Measurements from ENCODE around the gene OTUB1.

Gene OTUB1

DNA sequence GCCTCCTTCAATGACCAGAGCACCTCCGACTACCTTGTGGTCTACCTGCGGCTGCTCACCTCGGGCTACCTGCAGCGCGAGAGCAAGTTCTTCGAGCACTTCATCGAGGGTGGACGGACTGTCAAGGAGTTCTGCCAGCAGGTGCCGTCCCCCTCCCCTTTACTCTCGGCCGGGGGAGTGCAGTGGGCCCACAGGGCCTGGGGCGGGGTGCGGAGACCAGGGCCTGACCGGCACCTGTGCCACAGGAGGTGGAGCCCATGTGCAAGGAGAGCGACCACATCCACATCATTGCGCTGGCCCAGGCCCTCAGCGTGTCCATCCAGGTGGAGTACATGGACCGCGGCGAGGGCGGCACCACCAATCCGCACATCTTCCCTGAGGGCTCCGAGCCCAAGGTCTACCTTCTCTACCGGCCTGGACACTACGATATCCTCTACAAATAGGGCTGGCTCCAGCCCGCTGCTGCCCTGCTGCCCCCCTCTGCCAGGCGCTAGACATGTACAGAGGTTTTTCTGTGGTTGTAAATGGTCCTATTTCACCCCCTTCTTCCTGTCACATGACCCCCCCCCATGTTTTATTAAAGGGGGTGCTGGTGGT lies 11.0 kb downstream of the OTUB1 start:
- DNase-seq (ENCODE audit: extremely low read depth, low read depth): no peak
- TF ChIP-seq, protein P1, sequence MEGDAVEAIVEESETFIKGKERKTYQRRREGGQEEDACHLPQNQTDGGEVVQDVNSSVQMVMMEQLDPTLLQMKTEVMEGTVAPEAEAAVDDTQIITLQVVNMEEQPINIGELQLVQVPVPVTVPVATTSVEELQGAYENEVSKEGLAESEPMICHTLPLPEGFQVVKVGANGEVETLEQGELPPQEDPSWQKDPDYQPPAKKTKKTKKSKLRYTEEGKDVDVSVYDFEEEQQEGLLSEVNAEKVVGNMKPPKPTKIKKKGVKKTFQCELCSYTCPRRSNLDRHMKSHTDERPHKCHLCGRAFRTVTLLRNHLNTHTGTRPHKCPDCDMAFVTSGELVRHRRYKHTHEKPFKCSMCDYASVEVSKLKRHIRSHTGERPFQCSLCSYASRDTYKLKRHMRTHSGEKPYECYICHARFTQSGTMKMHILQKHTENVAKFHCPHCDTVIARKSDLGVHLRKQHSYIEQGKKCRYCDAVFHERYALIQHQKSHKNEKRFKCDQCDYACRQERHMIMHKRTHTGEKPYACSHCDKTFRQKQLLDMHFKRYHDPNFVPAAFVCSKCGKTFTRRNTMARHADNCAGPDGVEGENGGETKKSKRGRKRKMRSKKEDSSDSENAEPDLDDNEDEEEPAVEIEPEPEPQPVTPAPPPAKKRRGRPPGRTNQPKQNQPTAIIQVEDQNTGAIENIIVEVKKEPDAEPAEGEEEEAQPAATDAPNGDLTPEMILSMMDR (IDR thresholded peaks at IDR 0.05; ENCODE audit: low read depth, low read length): no peak

DNA sequence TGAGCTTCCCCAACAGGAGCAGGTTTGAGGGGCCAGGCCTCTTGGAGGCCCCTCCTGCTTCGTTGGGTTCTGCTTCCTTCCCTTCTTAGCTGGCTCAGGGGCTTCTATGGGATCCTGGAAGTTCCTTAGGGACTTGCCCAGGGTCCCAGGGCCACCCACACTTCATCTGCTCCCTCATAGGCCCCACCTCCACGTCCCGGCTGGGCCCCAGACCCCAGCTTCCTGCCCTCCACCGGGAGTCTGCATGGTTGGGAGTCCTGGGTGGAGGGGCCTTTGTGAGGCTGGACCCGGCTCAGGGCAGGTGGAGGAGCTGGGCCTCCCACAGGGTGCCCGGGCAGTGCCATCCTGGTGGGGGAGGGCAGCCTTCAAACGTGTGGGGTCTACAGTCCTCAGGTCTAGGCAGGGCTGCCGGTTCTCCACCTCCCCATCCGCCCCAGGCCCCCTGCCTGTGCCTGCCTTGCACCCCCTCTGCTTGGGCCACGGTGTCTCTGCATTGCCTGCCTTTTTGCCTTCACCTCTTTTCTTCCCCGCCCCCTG lies 11.6 kb downstream of the OTUB1 start:
- no peak for DNase-seq (ENCODE audit: extremely low read depth, low read depth)
- TF ChIP-seq, protein P1 (IDR thresholded peaks at IDR 0.05; ENCODE audit: low read depth, low read length): no peak

DNA sequence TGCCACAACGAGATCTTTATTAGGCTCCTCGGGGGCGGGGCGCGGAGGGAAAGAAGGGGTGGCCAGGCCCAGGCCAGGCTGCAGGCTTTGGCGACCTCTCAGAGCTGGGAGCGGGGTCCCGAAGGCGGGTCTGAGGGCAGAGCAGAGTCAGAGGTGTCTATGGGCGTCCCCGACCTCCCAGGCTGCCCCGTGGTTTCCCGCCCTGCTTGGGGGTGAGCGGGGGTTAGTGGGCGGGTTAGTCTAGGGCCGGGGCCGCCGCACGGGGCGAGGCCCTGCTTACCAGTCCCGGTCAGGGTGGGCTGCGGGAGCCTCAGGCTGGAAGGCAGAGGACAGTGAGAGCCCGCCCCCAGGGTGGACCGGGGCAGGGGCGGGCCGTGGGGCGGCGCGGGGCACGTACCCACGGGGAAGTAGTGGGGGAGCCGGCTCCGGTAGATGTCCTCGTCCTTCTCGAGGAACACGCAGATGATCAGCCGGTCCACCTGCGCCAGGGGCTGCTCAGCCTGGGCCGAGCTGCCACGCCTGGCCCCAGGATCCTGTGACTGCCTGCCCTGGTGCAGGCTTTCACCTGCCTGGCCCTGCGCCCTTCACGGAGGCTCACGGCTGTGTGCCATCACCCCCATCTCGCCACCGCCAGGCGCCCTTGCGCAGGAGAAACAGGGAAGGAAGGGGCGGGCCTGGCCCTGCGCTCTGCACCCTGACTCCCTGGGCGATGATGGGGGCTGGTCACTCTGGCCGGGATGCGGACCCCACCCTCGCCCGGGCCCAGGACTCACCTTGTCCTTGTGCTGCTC lies 12.5 kb downstream of the OTUB1 start:
- no peak for DNase-seq (ENCODE audit: extremely low read depth, low read depth)
- TF ChIP-seq, protein P1 (IDR thresholded peaks at IDR 0.05; ENCODE audit: low read depth, low read length): no peak

DNA sequence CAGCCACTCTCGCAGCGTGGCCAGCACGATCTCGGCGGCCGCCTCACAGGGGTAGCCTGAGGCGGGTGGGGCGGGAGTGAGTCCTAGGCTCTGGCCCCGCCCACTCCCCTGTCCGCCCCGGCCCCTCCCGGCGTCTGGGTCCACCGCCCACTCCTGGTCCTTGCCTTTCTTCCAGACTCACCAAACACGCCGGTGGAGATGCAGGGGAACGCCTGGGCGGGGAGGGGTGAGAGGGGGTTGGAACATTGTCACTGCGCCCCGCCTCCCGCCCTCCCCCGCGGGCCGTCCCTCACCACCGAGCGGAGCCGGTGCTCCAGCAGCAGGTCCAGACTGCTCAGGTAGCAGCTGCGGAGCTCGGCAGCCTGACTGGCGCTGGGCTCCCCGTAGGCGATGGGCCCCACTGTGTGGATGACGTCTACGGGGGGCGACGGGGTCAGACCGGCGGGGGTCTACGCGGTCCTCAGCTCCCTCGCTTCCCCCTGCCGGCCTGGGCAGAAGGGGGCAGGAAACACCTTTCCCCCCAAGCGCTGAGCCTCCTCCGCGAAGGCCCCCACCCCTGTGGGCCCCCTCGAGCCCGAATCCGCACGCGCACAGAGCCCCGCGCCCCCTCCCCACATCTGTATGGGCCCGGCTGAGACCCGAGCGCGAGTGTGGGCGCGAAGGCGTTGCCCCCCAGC lies 13.2 kb downstream of the OTUB1 start:
- TF ChIP-seq, protein P1 (IDR thresholded peaks at IDR 0.05; ENCODE audit: low read depth, low read length): no peak
- DNase-seq (ENCODE audit: extremely low read depth, low read depth): no peak

DNA sequence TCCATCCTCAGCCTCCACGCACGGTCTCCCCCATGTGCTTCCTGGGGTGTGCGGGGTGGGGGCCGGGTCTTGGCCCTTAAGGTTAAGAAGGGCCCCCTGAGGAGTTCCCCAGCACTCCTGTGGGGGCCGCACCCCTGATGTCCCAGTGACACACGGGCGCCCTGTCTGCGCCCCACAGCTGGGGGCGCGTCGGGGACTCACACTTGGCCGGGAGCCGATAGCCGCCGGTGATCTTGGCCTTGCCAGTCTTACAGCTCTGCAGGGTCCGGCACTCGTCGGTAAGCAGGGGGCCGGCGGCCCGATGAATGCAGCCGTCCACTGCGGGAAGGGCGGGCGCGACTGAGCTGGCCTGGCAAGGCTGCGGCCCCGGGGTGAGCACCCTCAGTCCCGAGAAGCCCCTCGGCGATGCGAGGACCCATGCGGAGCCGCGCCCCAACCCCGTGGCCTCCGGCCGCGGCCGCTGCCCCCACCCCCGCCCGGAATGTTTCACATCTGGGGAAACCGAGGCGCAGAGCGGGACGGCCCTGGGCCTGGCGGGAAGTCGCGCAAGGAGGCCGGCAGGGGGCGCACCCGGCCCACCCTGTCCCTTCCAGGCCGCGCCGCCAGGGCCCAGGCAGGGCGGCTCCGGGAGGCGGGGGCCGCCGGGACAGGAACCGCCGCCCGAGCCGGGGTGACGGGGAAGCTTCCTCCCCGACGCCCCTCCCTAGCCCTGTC lies 13.9 kb downstream of the OTUB1 start:
- TF ChIP-seq, protein P1 (IDR thresholded peaks at IDR 0.05; ENCODE audit: low read depth, low read length): peak; percentile 46
- DNase-seq (ENCODE audit: extremely low read depth, low read depth): peak; percentile 44

DNA sequence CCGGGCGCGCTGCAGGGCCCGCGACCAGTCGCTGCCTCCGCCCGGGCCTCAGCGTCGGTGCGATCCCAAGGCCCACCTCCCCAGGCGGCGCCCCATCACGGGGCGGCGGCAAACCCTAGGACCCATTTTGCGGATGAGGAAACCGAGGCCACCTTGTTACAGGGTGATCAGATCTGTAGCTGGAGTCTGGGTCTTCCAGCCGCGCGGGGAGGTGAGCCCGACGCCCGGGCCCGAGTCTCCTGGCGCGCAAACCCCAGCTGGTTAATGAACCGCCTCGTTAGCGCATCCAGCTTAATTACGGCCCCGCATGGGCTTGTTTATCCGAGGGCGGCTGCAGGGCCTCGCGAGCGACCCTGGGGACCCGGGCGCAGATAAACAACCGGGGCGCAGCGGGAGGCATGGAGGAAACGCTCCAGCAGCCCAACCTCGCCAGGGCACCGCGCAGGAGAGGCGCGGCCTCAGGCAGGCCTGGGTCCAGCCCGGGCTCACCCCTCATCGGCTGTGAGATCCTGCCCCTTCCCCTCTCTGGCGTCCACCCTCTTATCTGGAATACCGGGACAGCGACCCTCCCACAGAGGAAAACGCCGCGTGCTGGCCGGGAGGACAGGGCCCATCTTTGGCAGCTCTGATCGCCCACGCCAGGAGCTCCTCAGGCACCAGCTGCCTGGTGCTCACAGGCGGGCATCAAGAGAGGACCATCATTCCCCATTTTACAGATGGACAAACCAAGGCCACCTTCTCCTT lies 14.7 kb downstream of the OTUB1 start:
- TF ChIP-seq, protein P1 (IDR thresholded peaks at IDR 0.05; ENCODE audit: low read depth, low read length): no peak
- DNase-seq (ENCODE audit: extremely low read depth, low read depth): no peak
